ENCODE data around the gene CABP4. TPM values are rescaled to one million over a fixed set of nuclear protein-coding genes. Genes with fewer than 3 reads are reported as not detected.

The CABP4 gene
- total and polyA plus RNA-seq, 10 of the 15 experiments (the other 5 are each of a cell fraction or from before 2014, with no cell fraction given) = 0.04 to 0.41 (median 0.14) TPM; not detected in 2

- RAD21 ChIA-PET (ENCODE audit: unreplicated experiment) = interaction anchor here (1.0 to 1.9 kb wide), 2 partner anchors 40 to 44 kb away, joined by 5 read pairs; partner anchors contain the start of gene PPP1CA
- Histone ChIP-seq H2AFZ (ENCODE audit: control insufficient read depth, low read depth, low read length) (no peak overlapping the region), H3K4me2 (ENCODE audit: control insufficient read depth, insufficient read depth) (peak overlapping the region; percentile 91), H3K9ac (ENCODE audit: control insufficient read depth, insufficient read depth, low read length) (no peak overlapping the region; the same call in 1 of the 2 replicates), H3K79me2 (ENCODE audit: control insufficient read depth, insufficient read depth, low read length) (peaks cover 10% of the 10 kb centered on the region), H3K27ac (ENCODE audit: control insufficient read depth, insufficient read depth) (peak overlapping the region; percentile 86), H3K4me1 (ENCODE audit: control insufficient read depth, insufficient read depth, low read length) (peaks cover 32% of the 10 kb centered on the region), H4K20me1 (ENCODE audit: control insufficient read depth, insufficient read depth) (no peaks in the 10 kb centered on the region), H3K4me3 (peak overlapping the region; percentile 76; the same call in 1 of the 2 replicates), H3K27me3 (replicated peaks in 1 of 2; ENCODE audit: control insufficient read depth in 2 of 2, insufficient read depth in 2 of 2, low read length in 1 of 2) (no peaks in the 10 kb centered on the region), H3K9me3 (replicated peaks; ENCODE audit: control insufficient read depth, insufficient read depth, low read length) (no peaks in the 10 kb centered on the region), H3K36me3 (ENCODE audit: control insufficient read depth in 2 of 2, insufficient read depth in 2 of 2, low read length in 1 of 2) (peaks cover 0 to 1% of the 10 kb centered on the region in 2 experiments; a peak in 2 of 4 replicates)
- SMC1A ChIA-PET (ENCODE audit: uncharacterized antibody, unreplicated experiment) = interaction anchor here (0.8 to 2.4 kb wide), 4 partner anchors 9 to 29 kb away, joined by 3 to 12 read pairs (median 4); no protein-coding TSS in a partner anchor
- in situ Hi-C loops (cut with MboI) = no loop called here
- DNase-seq (ENCODE audit: low read depth, low spot score) = no peak
- 85% methylated on average over 5 of the region's 5 CpGs for WGBS (ENCODE audit: insufficient coverage, insufficient replicate concordance, low lambda C conversion rate, missing lambda C conversion rate)
- POLR2A ChIA-PET = interaction anchor here (0.6 to 2.0 kb wide), 6 partner anchors 15 to 92 kb away, joined by 3 to 14 read pairs (median 4); partner anchors contain the start of genes POLD4, PPP1CA and TMEM134
- BruUV-seq (replicated peaks) = no TSS peak
- FAIRE-seq = no peak
- ATAC-seq = no peak
- intact Hi-C loops (cut with micrococcal nuclease; ENCODE audit: unreplicated experiment) = no loop called here
- CTCF ChIA-PET = interaction anchor here (0.7 to 1.6 kb wide), 2 partner anchors 14 to 65 kb away, joined by 3 to 5 read pairs; no protein-coding TSS in a partner anchor
- TF ChIP-seq KLF5 (IDR thresholded peaks at IDR 0.05; ENCODE audit: partially characterized antibody) = no peak
- no peak for TF ChIP-seq MTA2 (IDR thresholded peaks at IDR 0.05; ENCODE audit: low read depth)
- TF ChIP-seq STAT1 (conservative IDR thresholded peaks at IDR 0.05) = no peak
- TF ChIP-seq JUNB (IDR thresholded peaks at IDR 0.05) = no peak
- no peak for TF ChIP-seq BRCA1 (IDR thresholded peaks at IDR 0.05; ENCODE audit: low read depth, low read length)
- no peak for TF ChIP-seq NFIC (IDR thresholded peaks at IDR 0.05; ENCODE audit: low read depth, low read length)
- no peak for TF ChIP-seq EZH2 (IDR thresholded peaks at IDR 0.05; ENCODE audit: borderline replicate concordance, control insufficient read depth, low read depth, low read length)
- no peak for TF ChIP-seq NKRF (conservative IDR thresholded peaks at IDR 0.05)
- no peak for TF ChIP-seq NR2F1 (conservative IDR thresholded peaks at IDR 0.05)
- no peak for TF ChIP-seq YBX1 (IDR thresholded peaks at IDR 0.05)
- no peak for TF ChIP-seq MLLT1 (IDR thresholded peaks at IDR 0.05)
- no peak for TF ChIP-seq ETV6 (conservative IDR thresholded peaks at IDR 0.05 in 1 of 2, IDR thresholded peaks at IDR 0.05 in 1 of 2; ENCODE audit: borderline replicate concordance in 1 of 2, low read depth in 1 of 2)
- TF ChIP-seq IKZF2 (IDR thresholded peaks at IDR 0.05) = no peak
- no peak for TF ChIP-seq ZNF384 (IDR thresholded peaks at IDR 0.05; ENCODE audit: borderline replicate concordance, low read depth, low read length)
- no peak for TF ChIP-seq RAD51 (IDR thresholded peaks at IDR 0.05)
- TF ChIP-seq RAD21 (IDR thresholded peaks at IDR 0.05; ENCODE audit: insufficient read depth, low read depth, low read length) = no peak
- no peak for TF ChIP-seq ATF3 (IDR thresholded peaks at IDR 0.05; ENCODE audit: borderline replicate concordance, extremely low read depth, low read depth, low read length)
Observed at GRCh38 chr11:67445515-67445914, 9.6 kb upstream of the CABP4 start.

Data from GM12878 (cell line).